HepG2 (cell line): ENCODE measurements around the gene C4BPA. TPM values are rescaled to one million over a fixed set of nuclear protein-coding genes. Genes with fewer than 3 reads are reported as not detected.

Source experiments
- EHMT2 ChIP-seq: fragments of 200-600 bp; sonication (generic); IDR thresholded peaks from 2 replicates; pipeline ENCODE4 v1.7.0; 2017; ENCODE audit warnings: antibody characterized with exemption, low read depth, low read length, borderline replicate concordance
- ERF ChIP-seq: IDR thresholded peaks from 2 replicates; pipeline ENCODE4 v1.6.1; 2018; ENCODE audit warnings: missing biosample characterization, missing genetic modification reagents
- FOXP1 ChIP-seq, 2 experiments: fragments of 450-650 bp in 1 of 2; IDR thresholded peaks; 2 replicates each; pipeline ENCODE4 v1.6.1; 2017 to 2018; ENCODE audit warnings: antibody characterized with exemption in 1 of 2
- KAT7 ChIP-seq: IDR thresholded peaks from 2 replicates; pipeline ENCODE4 v1.6.1; 2018; ENCODE audit warnings: borderline replicate concordance, missing compliant biosample characterization
- KAT8 ChIP-seq: IDR thresholded peaks from 2 replicates; pipeline ENCODE4 v1.6.1; 2016; ENCODE audit warnings: missing genetic modification reagents, missing compliant biosample characterization
- KDM6A ChIP-seq: IDR thresholded peaks from 2 replicates; pipeline ENCODE4 v1.6.1; 2016; ENCODE audit warnings: low read depth
- KLF16 ChIP-seq, 2 experiments: sonication (generic) in 1 of 2; formaldehyde crosslinking in 1 of 2; IDR thresholded peaks; 2 replicates each; pipeline versions ENCODE4 v1.6.1 to v1.8.0; 2016 to 2023; ENCODE audit warnings: missing genetic modification reagents in 2 of 2, missing compliant biosample characterization in 1 of 2
- MIER3 ChIP-seq: IDR thresholded peaks from 2 replicates; pipeline ENCODE4 v1.6.1; 2016; ENCODE audit warnings: missing compliant biosample characterization, borderline replicate concordance
- PAXIP1 ChIP-seq: sonication (generic); formaldehyde crosslinking; conservative IDR thresholded peaks from 2 replicates; pipeline ENCODE4 v1.4.0; 2020; ENCODE audit warnings: mild to moderate bottlenecking, missing genetic modification reagents, moderate library complexity
- RCOR2 ChIP-seq: IDR thresholded peaks from 2 replicates; pipeline ENCODE4 v1.6.1; 2016; ENCODE audit warnings: missing biosample characterization, missing genetic modification reagents
- SALL1 ChIP-seq: sonication (generic); formaldehyde crosslinking; IDR thresholded peaks from 2 replicates; pipeline ENCODE4 v1.8.0; 2022; ENCODE audit warnings: mild to moderate bottlenecking, missing genetic modification reagents
- SNAPC2 ChIP-seq: sonication (generic); formaldehyde crosslinking; IDR thresholded peaks from 2 replicates; pipeline ENCODE4 v1.8.1; 2022; ENCODE audit warnings: mild to moderate bottlenecking, missing genetic modification reagents
- TEAD3 ChIP-seq: optimal IDR thresholded peaks from 2 replicates; pipeline ENCODE3; 2016; ENCODE audit warnings: borderline replicate concordance
- YY1 ChIP-seq: IDR thresholded peaks from 2 replicates; pipeline ENCODE4 v1.6.1; 2011; ENCODE audit warnings: low read length, low read depth, moderate library complexity, mild to moderate bottlenecking; ENCODE audit not compliant: insufficient read depth, insufficient replicate concordance
- ZFP82 ChIP-seq: sonication (generic); formaldehyde crosslinking; IDR thresholded peaks from 2 replicates; pipeline ENCODE4 v1.5.1; 2020; ENCODE audit warnings: mild to moderate bottlenecking, missing genetic modification reagents, borderline replicate concordance
- ZFY ChIP-seq: sonication (generic); formaldehyde crosslinking; IDR thresholded peaks from 2 replicates; pipeline ENCODE4 v1.4.0; 2020; ENCODE audit warnings: missing genetic modification reagents
- ZNF274 ChIP-seq: sonication (generic); formaldehyde crosslinking; IDR thresholded peaks from 2 replicates; pipeline ENCODE4 v1.5.1; 2020; ENCODE audit warnings: mild to moderate bottlenecking, missing genetic modification reagents
- ZNF431 ChIP-seq: sonication (generic); formaldehyde crosslinking; IDR thresholded peaks from 2 replicates; pipeline ENCODE4 v1.9.0; 2022; ENCODE audit warnings: missing genetic modification reagents, low read depth, mild to moderate bottlenecking, borderline replicate concordance
- ZNF550 ChIP-seq: sonication (generic); formaldehyde crosslinking; IDR thresholded peaks from 2 replicates; pipeline ENCODE4 v1.4.0; 2020; ENCODE audit warnings: mild to moderate bottlenecking, missing genetic modification reagents, borderline replicate concordance
- ZNF644 ChIP-seq: IDR thresholded peaks from 2 replicates; pipeline ENCODE4 v1.6.1; 2016; ENCODE audit warnings: low read depth
- ZNF777 ChIP-seq: sonication (generic); formaldehyde crosslinking; IDR thresholded peaks from 2 replicates; pipeline ENCODE4 v1.4.0; 2020; ENCODE audit warnings: missing genetic modification reagents
- ZSCAN22 ChIP-seq: sonication (generic); formaldehyde crosslinking; IDR thresholded peaks from 2 replicates; pipeline ENCODE4 v1.4.0; 2020; ENCODE audit warnings: mild to moderate bottlenecking, missing genetic modification reagents
- ZSCAN25 ChIP-seq: sonication (generic); formaldehyde crosslinking; IDR thresholded peaks from 2 replicates; pipeline ENCODE4 v1.8.0; 2022; ENCODE audit warnings: mild to moderate bottlenecking, missing genetic modification reagents
- ZSCAN31 ChIP-seq: sonication (generic); formaldehyde crosslinking; IDR thresholded peaks from 2 replicates; pipeline ENCODE4 v1.5.0; 2020; ENCODE audit warnings: low read depth, mild to moderate bottlenecking, missing genetic modification reagents
- ZUFSP ChIP-seq: sonication (generic); formaldehyde crosslinking; IDR thresholded peaks from 2 replicates; pipeline ENCODE4 v1.9.0; 2021; ENCODE audit warnings: missing genetic modification reagents, mild to moderate bottlenecking, borderline replicate concordance
- polyA plus RNA-seq, 8 experiments: library from polyadenylated mRNA; depleted of rRNA in 3 of 8; stranded (reverse) in 7 of 8; unstranded in 1 of 8; fragments of >200 nt; fragmentation: Illumina TruSeq in 4 of 8; extraction: Trizol in 4 of 8; gene quantifications; 2 replicates each; pipeline versions ENCODE4 v1.2.1 to v1.2.3, GENCODE V29; 2011 to 2016; ENCODE audit warnings: low read depth in 4 of 8, missing spikeins in 1 of 8, mixed read lengths in 1 of 8; ENCODE audit not compliant: insufficient read depth in 1 of 8
- total RNA-seq, 5 experiments: library from RNA; depleted of rRNA; stranded (reverse); fragments of >200 nt; fragmentation: Illumina TruSeq; extraction: Trizol; gene quantifications; 2 replicates each; pipeline ENCODE4 v1.2.3, GENCODE V29; 2016; ENCODE audit warnings: low read depth in 1 of 5

C4BPA gene
- total and polyA plus RNA-seq, 2 of the 13 experiments (the other 11 are each of a cell fraction or from before 2014, with no cell fraction given) = 32.1 to 60.1 TPM

- TF ChIP-seq ZUFSP (CRISPR knock-in tag) (no peak), YY1 (peak; percentile 20), ZNF274 (CRISPR knock-in tag) (no peak), ZNF644 (CRISPR knock-in tag) (peak; percentile 94), SNAPC2 (CRISPR knock-in tag) (peak; percentile 37; the same call in 1 of the 2 replicates), PAXIP1 (CRISPR knock-in tag) (peak; percentile 76), ZSCAN31 (no peak), RCOR2 (CRISPR knock-in tag) (peak; percentile 66; the same call in 1 of the 2 replicates), ZFY (CRISPR knock-in tag) (no peak), ZSCAN25 (CRISPR knock-in tag) (no peak), KAT8 (CRISPR knock-in tag) (peak; percentile 76), EHMT2 (peak; percentile 75; the same call in 1 of the 2 replicates), KLF16 (CRISPR knock-in tag; IDR thresholded peaks at IDR 0.05) (peak in 1 of 2 experiments; percentile 80; a peak in 1 of 4 replicates), ZNF431 (CRISPR knock-in tag) (no peak), SALL1 (CRISPR knock-in tag) (no peak; the same call in 1 of the 2 replicates), ZSCAN22 (CRISPR knock-in tag) (no peak), KAT7 (no peak), ZNF550 (CRISPR knock-in tag) (no peak), KDM6A (CRISPR knock-in tag) (peak; percentile 38; the same call in 1 of the 2 replicates), FOXP1 (IDR thresholded peaks at IDR 0.05) (no peak), FOXP1 (CRISPR knock-in tag; IDR thresholded peaks at IDR 0.05) (0 out of 2 replicates have a peak, but pooled peaks have one; percentile 40), TEAD3 (CRISPR knock-in tag) (peak; percentile 59), MIER3 (CRISPR knock-in tag) (peak; percentile 36; the same call in 1 of the 2 replicates), ZNF777 (no peak), ERF (CRISPR knock-in tag) (peak; percentile 45; the same call in 1 of the 2 replicates), ZFP82 (CRISPR knock-in tag) (no peak)
Observed at GRCh38 chr1:207103892-207104373, at the start of gene C4BPA (continued).
